SJCRH30 (cell line): Measurements from ENCODE around the gene RPS2. TPM values are rescaled to one million over a fixed set of nuclear protein-coding genes. Genes with fewer than 3 reads are reported as not detected.

ENCODE experiments used
- total RNA-seq: library from RNA; depleted of rRNA; stranded (reverse); fragments of >200 nt; shearing (Covaris generic); gene quantifications from 2 replicates; pipeline ENCODE4 v1.2.3, GENCODE V29; 2014; rRNA removed

The RPS2 gene
- total RNA-seq, 1 experiment from 2014 or later, result 4,417 TPM

Other genes with a start within 250 kb of the RPS2 start
- gene NME3, start 193.3 kb downstream of the RPS2 start, total RNA-seq, result 1.2 and 1.6 TPM in 2 replicates
- gene EME2, start 192.0 kb downstream of the RPS2 start, total RNA-seq, result 3.6 and 5.2 TPM in 2 replicates
- 55.3 and 60.7 TPM in 2 replicates for gene MRPS34, start 191.7 kb downstream of the RPS2 start, total RNA-seq
- gene SPSB3, start 182.3 kb downstream of the RPS2 start, total RNA-seq, result 9.6 and 12.4 TPM in 2 replicates
- 45.0 and 55.3 TPM in 2 replicates for gene NUBP2, start 181.9 kb downstream of the RPS2 start, total RNA-seq
- gene IGFALS, start 171.1 kb downstream of the RPS2 start, total RNA-seq, result not detected in 2 replicates
- 14.6 and 15.0 TPM in 2 replicates for gene HAGH, start 138.0 kb downstream of the RPS2 start, total RNA-seq
- gene FAHD1, start 137.6 kb downstream of the RPS2 start, total RNA-seq, result 16.2 and 19.5 TPM in 2 replicates
- gene MEIOB, start 92.7 kb downstream of the RPS2 start, total RNA-seq, result not detected in 2 replicates
- not detected in 2 replicates for gene HS3ST6, start 46.4 kb downstream of the RPS2 start, total RNA-seq
- 16.0 and 18.7 TPM in 2 replicates for gene MSRB1, start 21.6 kb downstream of the RPS2 start, total RNA-seq
- 0.32 and 0.56 TPM in 2 replicates for gene RPL3L, start 10.1 kb downstream of the RPS2 start, total RNA-seq
- 157 and 169 TPM in 2 replicates for gene NDUFB10, start 5.3 kb downstream of the RPS2 start, total RNA-seq
- not detected in 2 replicates for gene RNF151, start 2.0 kb upstream of the RPS2 start, total RNA-seq
- gene TBL3, start 7.2 kb upstream of the RPS2 start, total RNA-seq, result 30.6 and 31.8 TPM in 2 replicates
- gene NOXO1, start 16.6 kb upstream of the RPS2 start, total RNA-seq, result 0.43 TPM in 1 of 2 replicates, not detected in the other
- 20.6 and 32.2 TPM in 2 replicates for gene GFER, start 19.4 kb upstream of the RPS2 start, total RNA-seq
- 0.73 and 0.81 TPM in 2 replicates for gene SYNGR3, start 25.1 kb upstream of the RPS2 start, total RNA-seq
- gene ZNF598, start 45.0 kb upstream of the RPS2 start, total RNA-seq, result 22.9 and 25.6 TPM in 2 replicates
- gene NPW, start 55.0 kb upstream of the RPS2 start, total RNA-seq, result 1.6 TPM in 2 replicates
- 6.4 and 8.0 TPM in 2 replicates for gene NHERF2, start 62.1 kb upstream of the RPS2 start, total RNA-seq
- 16.6 and 17.5 TPM in 2 replicates for gene NTHL1, start 83.0 kb upstream of the RPS2 start, total RNA-seq
- 32.0 and 37.1 TPM in 2 replicates for gene TSC2, start 83.2 kb upstream of the RPS2 start, total RNA-seq
- 47.1 and 51.9 TPM in 2 replicates for gene PKD1, start 171.1 kb upstream of the RPS2 start, total RNA-seq
- 1.0 and 1.4 TPM in 2 replicates for gene RAB26, start 183.8 kb upstream of the RPS2 start, total RNA-seq
- 34.5 and 35.9 TPM in 2 replicates for gene TRAF7, start 191.0 kb upstream of the RPS2 start, total RNA-seq
- gene CASKIN1, start 231.8 kb upstream of the RPS2 start, total RNA-seq, result 0.13 and 0.24 TPM in 2 replicates
- gene MLST8, start 240.6 kb upstream of the RPS2 start, total RNA-seq, result 28.8 and 32.8 TPM in 2 replicates
- gene BRICD5, start 246.0 kb upstream of the RPS2 start, total RNA-seq, result 3.6 and 4.1 TPM in 2 replicates